Measurements from ENCODE around the gene COL6A5.
"Not testable (repeated sequence)": the region's sequence is repeated elsewhere in the genome, so short reads cannot be mapped to it uniquely, and the experiment has no call there.

COL6A5 gene

GRCh38 chr3:130428871-130429712, 83.6 kb downstream of the COL6A5 start:
- TF ChIP-seq CTCF (IDR thresholded peaks at IDR 0.05; ENCODE audit: low read depth, low read length), result no peak
- H3K4me3 ChIP-seq (ENCODE audit: low read depth, low read length), result no peak overlapping the region
- in situ Hi-C loops (cut with HindIII; ENCODE audit: low sequenced_read_pairs), result no loop called here
- DNase-seq (ENCODE audit: low read depth, low spot score), result no peak

GRCh38 chr3:130429713-130430023, 84.2 kb downstream of the COL6A5 start:
- in situ Hi-C loops (cut with HindIII; ENCODE audit: low sequenced_read_pairs), result no loop called here
- TF ChIP-seq CTCF (IDR thresholded peaks at IDR 0.05; ENCODE audit: low read depth, low read length), result no peak
- no peak for DNase-seq (ENCODE audit: low read depth, low spot score)
- no peak overlapping the region for H3K4me3 ChIP-seq (ENCODE audit: low read depth, low read length)

GRCh38 chr3:130430266-130430665, 84.8 kb downstream of the COL6A5 start:
- no peak overlapping the region for H3K4me3 ChIP-seq (ENCODE audit: low read depth, low read length)
- no peak for DNase-seq (ENCODE audit: low read depth, low spot score)
- TF ChIP-seq CTCF (IDR thresholded peaks at IDR 0.05; ENCODE audit: low read depth, low read length), result no peak
- in situ Hi-C loops (cut with HindIII; ENCODE audit: low sequenced_read_pairs), result no loop called here

- DNase-seq (ENCODE audit: low read depth, low spot score); H3K4me3 ChIP-seq (ENCODE audit: low read depth, low read length); in situ Hi-C loops (cut with HindIII; ENCODE audit: low sequenced_read_pairs): not testable (repeated sequence)
Measured at GRCh38 chr3:130432086-130432485, 86.6 kb downstream of the COL6A5 start.

GRCh38 chr3:130433306-130433705, 87.8 kb downstream of the COL6A5 start:
- no peak for TF ChIP-seq CTCF (IDR thresholded peaks at IDR 0.05; ENCODE audit: low read depth, low read length)
- H3K4me3 ChIP-seq (ENCODE audit: low read depth, low read length), result no peak overlapping the region
- no peak for DNase-seq (ENCODE audit: low read depth, low spot score)
- in situ Hi-C loops (cut with HindIII; ENCODE audit: low sequenced_read_pairs), result no loop called here

GRCh38 chr3:130442284-130442683, 96.8 kb downstream of the COL6A5 start:
- no peak overlapping the region for H3K4me3 ChIP-seq (ENCODE audit: low read depth, low read length)
- DNase-seq (ENCODE audit: low read depth, low spot score), result no peak
- no peak for TF ChIP-seq CTCF (IDR thresholded peaks at IDR 0.05; ENCODE audit: low read depth, low read length)
- in situ Hi-C loops (cut with HindIII; ENCODE audit: low sequenced_read_pairs), result no loop called here

GRCh38 chr3:130446840-130447239, 101.4 kb downstream of the COL6A5 start:
- H3K4me3 ChIP-seq (ENCODE audit: low read depth, low read length); in situ Hi-C loops (cut with HindIII; ENCODE audit: low sequenced_read_pairs); DNase-seq (ENCODE audit: low read depth, low spot score): not testable (repeated sequence)

GRCh38 chr3:130448155-130448554, 102.7 kb downstream of the COL6A5 start:
- H3K4me3 ChIP-seq (ENCODE audit: low read depth, low read length); DNase-seq (ENCODE audit: low read depth, low spot score); in situ Hi-C loops (cut with HindIII; ENCODE audit: low sequenced_read_pairs): not testable (repeated sequence)

Measured in astrocyte of the spinal cord (primary cell).